Breast epithelium (tissue), 4 donors: ENCODE data around the gene CHD5. TPM values are rescaled to one million over a fixed set of nuclear protein-coding genes. Genes with fewer than 3 reads are reported as not detected.
"Not testable (repeated sequence)": the region's sequence is repeated elsewhere in the genome, so short reads cannot be mapped to it uniquely, and the experiment has no call there.

ENCODE experiments used
- DNase-seq, 2 donors: peaks; one replicate each; pipeline ENCODE4 v3.0.0-alpha.2; 2019; ENCODE audit warnings: low spot score in 2 of 2
- H3K27ac ChIP-seq, 2 donors: fragments of 200-600 bp; sonication (generic) in 1 of 2; one replicate each; pipeline ENCODE4 v1.5.1; 2016 to 2019; ENCODE audit warnings: mild to moderate bottlenecking in 1 of 2
- H3K27me3 ChIP-seq, 2 donors: fragments of 200-600 bp; sonication (generic) in 1 of 2; one replicate each; pipeline versions ENCODE4 v1.5.1 to v1.6.0; 2017 to 2019; ENCODE audit warnings: control low read depth in 1 of 2, mild to moderate bottlenecking in 1 of 2
- H3K36me3 ChIP-seq: fragments of 200-600 bp; one replicate; pipeline ENCODE4 v1.5.1; 2019
- H3K4me1 ChIP-seq, 2 donors: fragments of 200-600 bp; sonication (generic); one replicate each; pipeline ENCODE4 v1.5.1; 2016 to 2019; ENCODE audit warnings: control low read depth in 1 of 2
- H3K4me3 ChIP-seq, 3 donors: fragments of 200-600 bp; sonication (generic); 1 replicate in 2 of 3; 2 replicates in 1 of 3; pipeline ENCODE4 v1.5.1; 2016 to 2019; ENCODE audit warnings: mild to moderate bottlenecking in 3 of 3, moderate library complexity in 2 of 3
- H3K9me3 ChIP-seq, 2 donors: fragments of 200-600 bp; sonication (generic) in 1 of 2; one replicate each; pipeline ENCODE4 v1.5.1; 2016 to 2019; ENCODE audit warnings: control low read depth in 1 of 2
- CTCF ChIP-seq, 3 donors: fragments of 450-650 bp; IDR thresholded peaks; one replicate each; pipeline ENCODE4 v1.5.1; 2016 to 2017; ENCODE audit warnings: antibody characterized with exemption in 3 of 3, mild to moderate bottlenecking in 3 of 3, moderate library complexity in 3 of 3
- POLR2A ChIP-seq: fragments of 450-650 bp; IDR thresholded peaks from one replicate; pipeline ENCODE4 v1.6.1; 2016; ENCODE audit warnings: antibody characterized with exemption, mild to moderate bottlenecking, moderate library complexity
- POLR2AphosphoS5 ChIP-seq, 3 donors: sonication (generic); formaldehyde crosslinking; IDR thresholded peaks; one replicate each; pipeline ENCODE4 v1.6.1; 2017; ENCODE audit warnings: antibody characterized with exemption in 3 of 3
- intact Hi-C: fragments of 100-400 bp; cut with DNase I; formaldehyde crosslinking; loops from one replicate; pipeline ENCODE4 v1.15.1; 2023; ENCODE audit warnings: low total_unique reads
- total RNA-seq, 3 donors: library from RNA; depleted of rRNA; stranded (reverse); fragments of >200 nt; gene quantifications; one replicate each; pipeline ENCODE4 v1.1.0, GENCODE V29; 2016

The CHD5 gene
- total RNA-seq, 3 donors from 2014 or later = under 0.01 to 0.33 (median 0.15) TPM

GRCh38 chr1:6068932-6069331, 111.2 kb downstream of the CHD5 start:
- TF ChIP-seq POLR2AphosphoS5 (IDR thresholded peaks at IDR 0.05) (no peak), CTCF (IDR thresholded peaks at IDR 0.05) (no peak), POLR2A (no peak)
- intact Hi-C loops = no loop called here
- no peak for DNase-seq
- H3K9me3 ChIP-seq = no peaks in the 10 kb centered on the region
- H3K27ac ChIP-seq = no peak overlapping the region
- H3K27me3 ChIP-seq = no peaks in the 10 kb centered on the region
- H3K4me3 ChIP-seq = no peak overlapping the region
- no peaks in the 10 kb centered on the region for H3K4me1 ChIP-seq
- H3K36me3 ChIP-seq = no peaks in the 10 kb centered on the region

GRCh38 chr1:6068073-6068472, 112.0 kb downstream of the CHD5 start:
- no peak overlapping the region for H3K27ac ChIP-seq
- H3K4me1 ChIP-seq = no peaks in the 10 kb centered on the region
- TF ChIP-seq CTCF (IDR thresholded peaks at IDR 0.05) (no peak), POLR2AphosphoS5 (IDR thresholded peaks at IDR 0.05) (no peak), POLR2A (no peak)
- DNase-seq = no peak
- H3K27me3 ChIP-seq = no peaks in the 10 kb centered on the region
- H3K36me3 ChIP-seq = no peaks in the 10 kb centered on the region
- H3K9me3 ChIP-seq = no peaks in the 10 kb centered on the region
- intact Hi-C loops = no loop called here
- no peak overlapping the region for H3K4me3 ChIP-seq

- Histone ChIP-seq H3K27ac (no peak overlapping the region), H3K36me3 (no peaks in the 10 kb centered on the region), H3K9me3 (no peaks in the 10 kb centered on the region), H3K4me3 (no peak overlapping the region), H3K27me3 (no peaks in the 10 kb centered on the region), H3K4me1 (no peaks in the 10 kb centered on the region)
- no peak for DNase-seq
- TF ChIP-seq CTCF (IDR thresholded peaks at IDR 0.05) = no peak
- no peak for TF ChIP-seq POLR2AphosphoS5 (IDR thresholded peaks at IDR 0.05)
- TF ChIP-seq POLR2A = no peak
- intact Hi-C loops = no loop called here
These were observed 113.4 kb downstream of the CHD5 start for GRCh38 chr1:6066680-6067079.

- TF ChIP-seq CTCF (IDR thresholded peaks at IDR 0.05) (no peak), POLR2A (no peak), POLR2AphosphoS5 (IDR thresholded peaks at IDR 0.05) (no peak)
- no peak for DNase-seq
- Histone ChIP-seq H3K4me3 (no peak overlapping the region), H3K27me3 (no peaks in the 10 kb centered on the region), H3K4me1 (no peaks in the 10 kb centered on the region), H3K9me3 (no peaks in the 10 kb centered on the region), H3K27ac (no peak overlapping the region), H3K36me3 (no peaks in the 10 kb centered on the region)
- intact Hi-C loops = no loop called here
These were observed 114.8 kb downstream of the CHD5 start for GRCh38 chr1:6065093-6065858.

GRCh38 chr1:6063532-6064053, 116.5 kb downstream of the CHD5 start:
- H3K4me3 ChIP-seq, H3K4me1 ChIP-seq, H3K36me3 ChIP-seq, DNase-seq, H3K27ac ChIP-seq, H3K9me3 ChIP-seq, intact Hi-C loops, H3K27me3 ChIP-seq: not testable (repeated sequence)
